C4-2B (cell line): ENCODE data around the gene NAV3.

Source experiments
- ZFX ChIP-seq: fragments of 450-650 bp; IDR thresholded peaks from 2 replicates; pipeline ENCODE4 v1.6.1; 2017
- TF ChIP-seq, protein P1 (sequence below): fragments of 450-650 bp; conservative IDR thresholded peaks from 2 replicates; pipeline ENCODE4 v1.5.1; 2017; ENCODE audit warnings: mild to moderate bottlenecking

DNA sequence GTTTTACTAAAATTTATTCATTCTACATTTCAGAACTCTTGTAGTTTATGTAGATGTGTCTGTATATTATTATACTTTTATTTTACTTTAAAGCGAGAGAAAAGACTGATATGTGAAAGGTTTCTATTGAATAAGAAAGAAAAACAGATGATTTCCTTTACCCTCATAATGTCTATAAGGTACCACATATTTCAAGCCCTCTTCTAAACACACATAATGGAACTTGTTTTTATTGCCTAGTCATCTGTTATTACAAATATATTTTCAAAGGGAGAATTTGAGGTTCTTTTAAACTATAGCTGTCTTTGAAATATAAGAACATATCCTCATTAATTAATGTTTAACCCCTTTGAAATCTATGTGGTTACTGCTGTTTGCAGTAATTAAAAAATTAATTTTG, 34.5 kb downstream of the NAV3 start:
- TF ChIP-seq, protein P1, sequence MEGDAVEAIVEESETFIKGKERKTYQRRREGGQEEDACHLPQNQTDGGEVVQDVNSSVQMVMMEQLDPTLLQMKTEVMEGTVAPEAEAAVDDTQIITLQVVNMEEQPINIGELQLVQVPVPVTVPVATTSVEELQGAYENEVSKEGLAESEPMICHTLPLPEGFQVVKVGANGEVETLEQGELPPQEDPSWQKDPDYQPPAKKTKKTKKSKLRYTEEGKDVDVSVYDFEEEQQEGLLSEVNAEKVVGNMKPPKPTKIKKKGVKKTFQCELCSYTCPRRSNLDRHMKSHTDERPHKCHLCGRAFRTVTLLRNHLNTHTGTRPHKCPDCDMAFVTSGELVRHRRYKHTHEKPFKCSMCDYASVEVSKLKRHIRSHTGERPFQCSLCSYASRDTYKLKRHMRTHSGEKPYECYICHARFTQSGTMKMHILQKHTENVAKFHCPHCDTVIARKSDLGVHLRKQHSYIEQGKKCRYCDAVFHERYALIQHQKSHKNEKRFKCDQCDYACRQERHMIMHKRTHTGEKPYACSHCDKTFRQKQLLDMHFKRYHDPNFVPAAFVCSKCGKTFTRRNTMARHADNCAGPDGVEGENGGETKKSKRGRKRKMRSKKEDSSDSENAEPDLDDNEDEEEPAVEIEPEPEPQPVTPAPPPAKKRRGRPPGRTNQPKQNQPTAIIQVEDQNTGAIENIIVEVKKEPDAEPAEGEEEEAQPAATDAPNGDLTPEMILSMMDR = no peak
- no peak for TF ChIP-seq ZFX
